ENCODE data around the gene DLX4. TPM values are rescaled to one million over a fixed set of nuclear protein-coding genes. Genes with fewer than 3 reads are reported as not detected.

The DLX4 gene, protein sequence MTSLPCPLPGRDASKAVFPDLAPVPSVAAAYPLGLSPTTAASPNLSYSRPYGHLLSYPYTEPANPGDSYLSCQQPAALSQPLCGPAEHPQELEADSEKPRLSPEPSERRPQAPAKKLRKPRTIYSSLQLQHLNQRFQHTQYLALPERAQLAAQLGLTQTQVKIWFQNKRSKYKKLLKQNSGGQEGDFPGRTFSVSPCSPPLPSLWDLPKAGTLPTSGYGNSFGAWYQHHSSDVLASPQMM
- polyA plus RNA-seq (2013) = 11.8 and 12.7 TPM in 2 replicates

DNA sequence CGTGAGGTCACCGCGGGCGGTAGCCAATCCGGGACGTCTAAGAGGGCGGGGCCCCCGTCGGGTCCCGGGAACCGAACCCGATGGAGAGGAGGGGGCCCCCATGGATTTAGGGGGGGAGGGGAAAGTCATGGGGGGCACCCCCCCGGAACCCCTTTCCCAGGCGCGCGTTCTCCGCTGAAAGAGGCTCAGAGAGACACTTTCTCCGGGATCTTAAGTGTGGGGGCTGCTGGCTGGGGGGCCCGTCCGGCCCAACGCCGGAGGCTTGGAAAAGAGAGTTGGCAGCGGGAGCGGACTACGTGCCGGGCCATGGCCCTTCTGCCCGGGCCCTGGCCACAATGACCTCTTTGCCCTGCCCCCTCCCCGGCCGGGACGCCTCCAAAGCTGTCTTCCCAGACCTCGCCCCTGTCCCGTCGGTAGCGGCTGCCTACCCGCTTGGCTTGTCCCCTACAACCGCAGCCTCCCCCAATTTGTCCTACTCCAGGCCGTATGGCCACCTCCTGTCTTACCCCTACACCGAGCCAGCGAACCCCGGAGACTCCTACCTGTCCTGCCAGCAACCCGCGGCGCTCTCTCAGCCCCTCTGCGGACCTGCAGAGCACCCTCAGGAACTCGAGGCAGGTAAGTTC is at the start of gene DLX4:
Gene DLX4 (plus strand): TSS at position 57 of the 626 bp plus-strand sequence. CDS start 279 bp downstream, at position 336.
- no peak within 1 kb of the TSS for H2AK5ac ChIP-seq (ENCODE audit: low read length)
- peak within 1 kb of the TSS; percentile 39 for H3K27ac ChIP-seq (ENCODE audit: low read depth, low read length)
- H2BK120ac ChIP-seq (ENCODE audit: insufficient read depth, low read length, poor library complexity) = peak within 1 kb of the TSS; percentile 26
- no peak within 1 kb of the TSS for H2BK12ac ChIP-seq (ENCODE audit: low read length)
- no peaks in the 10 kb centered on the region for H3K79me2 ChIP-seq (ENCODE audit: control insufficient read depth, insufficient read depth, low read length, poor library complexity)
- H2BK5ac ChIP-seq (ENCODE audit: low read depth, low read length, poor library complexity) = peak within 1 kb of the TSS; percentile 44
- H3K4me2 ChIP-seq (ENCODE audit: low read length) = peak within 1 kb of the TSS; percentile 95
- H3K4me1 ChIP-seq (ENCODE audit: control insufficient read depth in 1 of 2, insufficient read depth in 2 of 2, low read length in 2 of 2) = peaks cover 35 to 42% of the 10 kb centered on the region in 2 experiments
- peaks cover 24% of the 10 kb centered on the region for H3K79me1 ChIP-seq (ENCODE audit: low read length)
- H4K12ac ChIP-seq (ENCODE audit: low read depth, low read length) = no peak within 1 kb of the TSS
- no CpG with 5 or more reads among the region's 45 CpGs for WGBS (ENCODE audit: extremely low coverage, insufficient coverage, insufficient read length)
- peak within 1 kb of the TSS; percentile 53 for H2AFZ ChIP-seq (ENCODE audit: insufficient read depth, low read length, poor library complexity)
- no peak within 1 kb of the TSS for H3K23ac ChIP-seq (ENCODE audit: low read length)
- peak within 1 kb of the TSS; percentile 74 for H4K8ac ChIP-seq (ENCODE audit: low read depth, low read length)
- peak within 1 kb of the TSS; percentile 9 for H3K4ac ChIP-seq (ENCODE audit: low read depth, low read length)
- H3K14ac ChIP-seq (ENCODE audit: low read length) = peak within 1 kb of the TSS; percentile 9
- peak within 1 kb of the TSS; percentile 59 for H3K4me3 ChIP-seq (ENCODE audit: low read depth, low read length)
- H4K91ac ChIP-seq (ENCODE audit: low read depth, low read length) = peak within 1 kb of the TSS; percentile 69
- H3K18ac ChIP-seq (ENCODE audit: low read length) = peak within 1 kb of the TSS; percentile 54
- DNase-seq = peak; percentile 42 to 46
- no peak within 1 kb of the TSS for H3K9ac ChIP-seq (ENCODE audit: low read length)
- peaks cover 79% of the 10 kb centered on the region for H3K27me3 ChIP-seq (ENCODE audit: insufficient read depth, low read length)
- peaks cover 9% of the 10 kb centered on the region for H3K9me3 ChIP-seq (ENCODE audit: insufficient read depth, low read depth, low read length)
- H3K36me3 ChIP-seq (ENCODE audit: control insufficient read depth in 1 of 2, insufficient read depth in 2 of 2, low read length in 2 of 2) = no peaks in the 10 kb centered on the region

DNA sequence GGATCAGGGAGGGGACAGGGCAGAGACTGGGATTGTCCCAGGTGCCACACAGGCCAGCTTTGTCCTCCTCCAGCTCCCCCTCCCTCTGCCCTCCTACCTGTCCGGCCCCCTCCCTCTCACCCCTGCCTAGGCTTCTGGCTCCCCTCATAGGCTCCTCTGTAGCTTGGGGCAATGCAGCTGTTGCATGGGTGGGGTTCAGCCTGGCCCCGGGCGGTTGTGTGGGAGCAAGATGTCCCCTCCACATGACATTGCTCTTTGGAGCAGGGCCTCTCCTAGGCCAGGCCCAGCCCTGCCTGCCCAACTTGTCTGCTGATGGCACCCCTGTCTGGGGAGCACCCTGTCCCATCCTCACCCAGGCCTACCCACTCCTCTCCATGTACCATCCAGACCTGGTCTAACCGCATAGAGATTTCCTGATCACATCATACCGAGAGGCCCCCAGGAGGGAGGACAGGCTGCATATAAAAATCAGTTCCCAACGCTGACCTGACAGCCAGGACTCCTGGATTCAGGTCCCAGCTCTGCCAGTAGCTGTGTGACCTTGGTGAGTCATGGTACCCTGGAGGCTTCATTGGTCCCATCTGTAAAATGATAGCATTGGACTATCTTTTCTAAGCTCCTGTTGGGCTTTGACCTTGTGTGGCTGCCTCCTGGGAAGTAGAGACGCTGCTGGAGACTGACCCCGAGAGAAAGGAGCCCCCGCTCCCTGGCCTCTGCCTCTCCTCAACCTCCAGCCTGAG is 48.8 kb upstream of the DLX4 start:
- Histone ChIP-seq H3K79me1 (ENCODE audit: low read length) (peaks cover 17% of the 10 kb centered on the region), H3K18ac (ENCODE audit: low read length) (peak overlapping the region; percentile 11), H3K36me3 (ENCODE audit: control insufficient read depth in 1 of 2, insufficient read depth in 2 of 2, low read length in 2 of 2) (no peaks in the 10 kb centered on the region), H4K12ac (ENCODE audit: low read depth, low read length) (no peak overlapping the region), H2AFZ (ENCODE audit: insufficient read depth, low read length, poor library complexity) (no peak overlapping the region), H2BK5ac (ENCODE audit: low read depth, low read length, poor library complexity) (no peak overlapping the region), H4K91ac (ENCODE audit: low read depth, low read length) (peak overlapping the region; percentile 72), H3K4me2 (ENCODE audit: low read length) (no peak overlapping the region), H3K14ac (ENCODE audit: low read length) (no peak overlapping the region), H3K9ac (ENCODE audit: low read length) (no peak overlapping the region), H3K23ac (ENCODE audit: low read length) (no peak overlapping the region), H2BK120ac (ENCODE audit: insufficient read depth, low read length, poor library complexity) (peak overlapping the region; percentile 19), H2BK12ac (ENCODE audit: low read length) (peak overlapping the region; percentile 73), H3K79me2 (ENCODE audit: control insufficient read depth, insufficient read depth, low read length, poor library complexity) (peaks cover 2% of the 10 kb centered on the region), H3K4me3 (ENCODE audit: low read depth, low read length) (no peak overlapping the region), H3K27me3 (ENCODE audit: insufficient read depth, low read length) (no peaks in the 10 kb centered on the region), H3K9me3 (ENCODE audit: insufficient read depth, low read depth, low read length) (no peaks in the 10 kb centered on the region), H4K8ac (ENCODE audit: low read depth, low read length) (no peak overlapping the region), H3K4ac (ENCODE audit: low read depth, low read length) (no peak overlapping the region), H3K27ac (ENCODE audit: low read depth, low read length) (no peak overlapping the region), H2AK5ac (ENCODE audit: low read length) (peak overlapping the region; percentile 17), H3K4me1 (ENCODE audit: control insufficient read depth in 1 of 2, insufficient read depth in 2 of 2, low read length in 2 of 2) (peaks cover 10 to 13% of the 10 kb centered on the region in 2 experiments)
- DNase-seq = no peak
- no CpG with 5 or more reads among the region's 9 CpGs for WGBS (ENCODE audit: extremely low coverage, insufficient coverage, insufficient read length)

DNA sequence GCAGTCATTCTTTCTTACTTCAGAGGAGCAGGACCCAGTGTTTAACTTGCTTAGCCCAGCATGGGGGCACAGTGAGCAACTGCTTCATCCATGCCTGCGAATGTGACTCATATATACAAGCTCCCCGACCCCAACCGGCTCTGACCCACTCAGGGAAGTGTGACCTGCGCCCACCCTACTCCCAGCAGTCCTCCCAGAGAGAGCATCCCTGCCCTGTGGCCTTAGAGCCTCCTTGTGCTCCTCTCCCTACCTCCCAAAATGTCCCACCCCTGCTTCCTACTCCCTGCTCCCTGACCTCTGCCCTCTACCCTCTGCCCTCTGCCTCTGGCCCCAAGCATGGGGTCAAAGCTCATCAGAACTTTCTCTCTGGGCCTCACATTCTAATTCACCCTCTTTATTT is 46.9 kb upstream of the DLX4 start:
- Histone ChIP-seq H4K12ac (ENCODE audit: low read depth, low read length) (no peak overlapping the region), H3K36me3 (ENCODE audit: control insufficient read depth in 1 of 2, insufficient read depth in 2 of 2, low read length in 2 of 2) (no peaks in the 10 kb centered on the region), H3K4me2 (ENCODE audit: low read length) (no peak overlapping the region), H4K91ac (ENCODE audit: low read depth, low read length) (peak overlapping the region; percentile 15), H3K27me3 (ENCODE audit: insufficient read depth, low read length) (no peaks in the 10 kb centered on the region), H2AFZ (ENCODE audit: insufficient read depth, low read length, poor library complexity) (no peak overlapping the region), H2BK12ac (ENCODE audit: low read length) (no peak overlapping the region), H3K4me3 (ENCODE audit: low read depth, low read length) (no peak overlapping the region), H2BK5ac (ENCODE audit: low read depth, low read length, poor library complexity) (no peak overlapping the region), H3K4ac (ENCODE audit: low read depth, low read length) (no peak overlapping the region), H3K18ac (ENCODE audit: low read length) (no peak overlapping the region), H4K8ac (ENCODE audit: low read depth, low read length) (no peak overlapping the region), H3K23ac (ENCODE audit: low read length) (no peak overlapping the region), H3K79me2 (ENCODE audit: control insufficient read depth, insufficient read depth, low read length, poor library complexity) (peaks cover 2% of the 10 kb centered on the region), H3K9ac (ENCODE audit: low read length) (no peak overlapping the region), H3K79me1 (ENCODE audit: low read length) (peaks cover 4% of the 10 kb centered on the region), H2BK120ac (ENCODE audit: insufficient read depth, low read length, poor library complexity) (no peak overlapping the region), H3K9me3 (ENCODE audit: insufficient read depth, low read depth, low read length) (no peaks in the 10 kb centered on the region), H3K27ac (ENCODE audit: low read depth, low read length) (no peak overlapping the region), H2AK5ac (ENCODE audit: low read length) (no peak overlapping the region), H3K4me1 (ENCODE audit: control insufficient read depth in 1 of 2, insufficient read depth in 2 of 2, low read length in 2 of 2) (peaks cover 3% of the 10 kb centered on the region in 2 experiments), H3K14ac (ENCODE audit: low read length) (no peak overlapping the region)
- DNase-seq = no peak
- no CpG with 5 or more reads among the region's 4 CpGs for WGBS (ENCODE audit: extremely low coverage, insufficient coverage, insufficient read length)

DNA sequence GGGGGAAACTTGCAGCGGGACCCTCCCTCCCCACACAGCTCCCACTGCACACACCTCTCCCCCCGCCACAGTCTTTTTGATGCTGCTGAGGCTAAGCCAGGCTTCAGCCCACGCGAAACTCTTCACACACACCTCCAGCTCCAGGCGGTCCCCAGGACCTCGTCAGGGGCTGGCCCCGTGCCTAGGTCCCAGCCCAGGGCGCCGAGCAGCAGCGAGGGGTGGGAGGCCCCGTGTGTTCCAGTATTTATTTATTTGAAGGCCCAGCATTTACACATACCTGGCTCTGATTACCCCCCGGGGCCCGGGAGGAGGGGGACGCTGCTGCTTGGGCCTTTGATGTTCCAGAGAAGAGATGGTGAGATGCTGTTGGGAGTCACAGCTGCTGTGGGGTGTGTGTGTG is 44.9 kb upstream of the DLX4 start:
- Histone ChIP-seq H3K4me3 (ENCODE audit: low read depth, low read length) (no peak overlapping the region), H3K79me2 (ENCODE audit: control insufficient read depth, insufficient read depth, low read length, poor library complexity) (peaks cover 2% of the 10 kb centered on the region), H3K4ac (ENCODE audit: low read depth, low read length) (no peak overlapping the region), H3K27ac (ENCODE audit: low read depth, low read length) (no peak overlapping the region), H3K4me2 (ENCODE audit: low read length) (no peak overlapping the region), H2BK5ac (ENCODE audit: low read depth, low read length, poor library complexity) (no peak overlapping the region), H3K9me3 (ENCODE audit: insufficient read depth, low read depth, low read length) (no peaks in the 10 kb centered on the region), H2AFZ (ENCODE audit: insufficient read depth, low read length, poor library complexity) (no peak overlapping the region), H3K9ac (ENCODE audit: low read length) (no peak overlapping the region), H4K91ac (ENCODE audit: low read depth, low read length) (no peak overlapping the region), H3K79me1 (ENCODE audit: low read length) (peaks cover 6% of the 10 kb centered on the region), H3K27me3 (ENCODE audit: insufficient read depth, low read length) (no peaks in the 10 kb centered on the region), H3K18ac (ENCODE audit: low read length) (no peak overlapping the region), H3K36me3 (ENCODE audit: control insufficient read depth in 1 of 2, insufficient read depth in 2 of 2, low read length in 2 of 2) (no peaks in the 10 kb centered on the region), H4K12ac (ENCODE audit: low read depth, low read length) (no peak overlapping the region), H2BK12ac (ENCODE audit: low read length) (no peak overlapping the region), H3K23ac (ENCODE audit: low read length) (no peak overlapping the region), H3K14ac (ENCODE audit: low read length) (no peak overlapping the region), H2BK120ac (ENCODE audit: insufficient read depth, low read length, poor library complexity) (no peak overlapping the region), H4K8ac (ENCODE audit: low read depth, low read length) (no peak overlapping the region), H3K4me1 (ENCODE audit: control insufficient read depth in 1 of 2, insufficient read depth in 2 of 2, low read length in 2 of 2) (peaks cover 3 to 7% of the 10 kb centered on the region in 2 experiments), H2AK5ac (ENCODE audit: low read length) (no peak overlapping the region)
- DNase-seq = no peak
- no CpG with 5 or more reads among the region's 14 CpGs for WGBS (ENCODE audit: extremely low coverage, insufficient coverage, insufficient read length)

All from trophoblast cell (in vitro differentiated cells and primary cell).